WTC11 (cell line): Measurements from ENCODE around the gene GAB2. TPM values are rescaled to one million over a fixed set of nuclear protein-coding genes. Genes with fewer than 3 reads are reported as not detected.

Experiments
- AR ChIP-seq: fragments of 250-450 bp; sonication (Bioruptor Pico); IDR thresholded peaks from 2 replicates; pipeline ENCODE4 v1.9.0; 2021; ENCODE audit warnings: mild to moderate bottlenecking
- ATF1 ChIP-seq: sonication (generic); formaldehyde crosslinking; IDR thresholded peaks from 2 replicates; pipeline ENCODE4 v1.8.1; 2023; ENCODE audit warnings: mild to moderate bottlenecking, moderate library complexity, missing genetic modification reagents
- CTCF ChIP-seq: fragments of 200-600 bp; IDR thresholded peaks from 2 replicates; pipeline ENCODE4 v1.8.0; 2022; ENCODE audit warnings: antibody characterized with exemption
- E2F1 ChIP-seq: sonication (generic); formaldehyde crosslinking; IDR thresholded peaks from 2 replicates; pipeline ENCODE4 v1.8.0; 2022; ENCODE audit warnings: mild to moderate bottlenecking, missing genetic modification reagents
- FOXP1 ChIP-seq: sonication (generic); formaldehyde crosslinking; IDR thresholded peaks from 2 replicates; pipeline ENCODE4 v1.8.0; 2022; ENCODE audit warnings: missing genetic modification reagents, mild to moderate bottlenecking, moderate library complexity, borderline replicate concordance
- HMGXB4 ChIP-seq: sonication (generic); formaldehyde crosslinking; IDR thresholded peaks from 2 replicates; pipeline ENCODE4 v1.8.1; 2023; ENCODE audit warnings: mild to moderate bottlenecking, moderate library complexity, missing genetic modification reagents
- JAZF1 ChIP-seq: fragments of 250-450 bp; sonication (Bioruptor Pico); IDR thresholded peaks from 2 replicates; pipeline ENCODE4 v1.9.0; 2021; ENCODE audit warnings: moderate library complexity, mild to moderate bottlenecking, inconsistent platforms
- MLX ChIP-seq: sonication (generic); formaldehyde crosslinking; IDR thresholded peaks from 2 replicates; pipeline ENCODE4 v1.8.1; 2023; ENCODE audit warnings: mild to moderate bottlenecking, missing genetic modification reagents, moderate library complexity
- MYBL2 ChIP-seq: sonication (generic); formaldehyde crosslinking; IDR thresholded peaks from 2 replicates; pipeline ENCODE4 v1.8.1; 2023; ENCODE audit warnings: mild to moderate bottlenecking, moderate library complexity, missing genetic modification reagents
- NR2C2 ChIP-seq: sonication (generic); formaldehyde crosslinking; IDR thresholded peaks from 2 replicates; pipeline ENCODE4 v1.8.0; 2022; ENCODE audit warnings: mild to moderate bottlenecking, missing genetic modification reagents
- PRDM15 ChIP-seq: sonication (generic); formaldehyde crosslinking; IDR thresholded peaks from 2 replicates; pipeline ENCODE4 v1.8.0; 2022; ENCODE audit warnings: missing genetic modification reagents
- PREB ChIP-seq: sonication (generic); formaldehyde crosslinking; IDR thresholded peaks from 2 replicates; pipeline ENCODE4 v1.8.1; 2022; ENCODE audit warnings: mild to moderate bottlenecking, missing genetic modification reagents, moderate library complexity, borderline replicate concordance
- TP53 ChIP-seq: sonication (generic); formaldehyde crosslinking; IDR thresholded peaks from 2 replicates; pipeline ENCODE4 v1.8.1; 2023; ENCODE audit warnings: mild to moderate bottlenecking, missing genetic modification reagents
- ZBTB21 ChIP-seq: sonication (generic); formaldehyde crosslinking; IDR thresholded peaks from 2 replicates; pipeline ENCODE4 v1.8.1; 2023; ENCODE audit warnings: mild to moderate bottlenecking, missing genetic modification reagents, borderline replicate concordance
- ZBTB43 ChIP-seq: sonication (generic); formaldehyde crosslinking; IDR thresholded peaks from 2 replicates; pipeline ENCODE4 v1.8.1; 2023; ENCODE audit warnings: mild to moderate bottlenecking, missing genetic modification reagents
- ZMAT4 ChIP-seq: fragments of 250-450 bp; sonication (Bioruptor Pico); IDR thresholded peaks from 2 replicates; pipeline ENCODE4 v1.9.0; 2021; ENCODE audit warnings: mild to moderate bottlenecking
- ZNF138 ChIP-seq: sonication (generic); formaldehyde crosslinking; conservative IDR thresholded peaks from 2 replicates; pipeline ENCODE4 v1.8.1; 2022; ENCODE audit warnings: mild to moderate bottlenecking, moderate library complexity, missing genetic modification reagents
- ZNF263 ChIP-seq: sonication (generic); formaldehyde crosslinking; IDR thresholded peaks from 2 replicates; pipeline ENCODE4 v1.8.1; 2022; ENCODE audit warnings: low read depth, mild to moderate bottlenecking, moderate library complexity, missing genetic modification reagents
- ZNF416 ChIP-seq: fragments of 250-450 bp; sonication (Bioruptor Pico); IDR thresholded peaks from 2 replicates; pipeline ENCODE4 v1.9.0; 2021; ENCODE audit warnings: mild to moderate bottlenecking, inconsistent platforms
- ZSCAN18 ChIP-seq: fragments of 250-450 bp; sonication (Bioruptor Pico); IDR thresholded peaks from 2 replicates; pipeline ENCODE4 v2.1.2; 2022; ENCODE audit warnings: mild to moderate bottlenecking, moderate library complexity
- total RNA-seq: library from RNA; stranded (reverse); gene quantifications from 3 replicates; pipeline ENCODE4 v1.2.3, GENCODE V29; 2021

The GAB2 gene
- total RNA-seq, 1 experiment from 2014 or later: 10.6 TPM

GRCh38 chr11:78416285-78417174 lies 1.1 kb downstream of the GAB2 start (continued):
- TF ChIP-seq PRDM15: no peak
- no peak for TF ChIP-seq TP53 (CRISPR knock-in tag)
- peak; percentile 61; the same call in 1 of the 2 replicates for TF ChIP-seq MYBL2
- no peak for TF ChIP-seq ZNF263 (CRISPR knock-in tag)
- no peak; the same call in 1 of the 2 replicates for TF ChIP-seq AR (CRISPR knock-in tag)
- no peak for TF ChIP-seq ATF1
- no peak for TF ChIP-seq ZBTB43
- no peak for TF ChIP-seq ZNF138 (CRISPR knock-in tag)
- TF ChIP-seq ZNF416: no peak
- no peak for TF ChIP-seq ZSCAN18 (CRISPR knock-in tag)
- no peak for TF ChIP-seq JAZF1 (CRISPR knock-in tag)
- no peak for TF ChIP-seq NR2C2 (CRISPR knock-in tag)
- TF ChIP-seq ZMAT4: no peak
- TF ChIP-seq FOXP1 (CRISPR knock-in tag): no peak
- TF ChIP-seq HMGXB4: 0 out of 2 replicates have a peak, but pooled peaks have one; percentile 63
- TF ChIP-seq MLX (CRISPR knock-in tag): no peak
- TF ChIP-seq CTCF: peak; percentile 30; the same call in 1 of the 2 replicates
- TF ChIP-seq PREB (CRISPR knock-in tag): no peak
- TF ChIP-seq ZBTB21: no peak
- TF ChIP-seq E2F1: no peak
